NCI-H82 treated with DMSO at 0.1 percent for 48 hours (cell line): Measurements from ENCODE around the gene NFKBIL1.

Source experiments
- DNase-seq: peaks from one replicate; lab custom pipeline; 2025; ENCODE audit not compliant: unreplicated experiment; lab: John Stamatoyannopoulos, UW

The NFKBIL1 gene

GRCh38 chr6:31559958-31560696 is 12.7 kb downstream of the NFKBIL1 start:
- no peak for DNase-seq

- no peak for DNase-seq
Measured at GRCh38 chr6:31560697-31561058, 13.3 kb downstream of the NFKBIL1 start.

GRCh38 chr6:31567531-31568370 is 20.3 kb downstream of the NFKBIL1 start:
- no peak for DNase-seq

- DNase-seq: no peak
Measured at GRCh38 chr6:31568537-31568961, 21.1 kb downstream of the NFKBIL1 start.

GRCh38 chr6:31569861-31570536 is 22.6 kb downstream of the NFKBIL1 start:
- DNase-seq: no peak

DNA sequence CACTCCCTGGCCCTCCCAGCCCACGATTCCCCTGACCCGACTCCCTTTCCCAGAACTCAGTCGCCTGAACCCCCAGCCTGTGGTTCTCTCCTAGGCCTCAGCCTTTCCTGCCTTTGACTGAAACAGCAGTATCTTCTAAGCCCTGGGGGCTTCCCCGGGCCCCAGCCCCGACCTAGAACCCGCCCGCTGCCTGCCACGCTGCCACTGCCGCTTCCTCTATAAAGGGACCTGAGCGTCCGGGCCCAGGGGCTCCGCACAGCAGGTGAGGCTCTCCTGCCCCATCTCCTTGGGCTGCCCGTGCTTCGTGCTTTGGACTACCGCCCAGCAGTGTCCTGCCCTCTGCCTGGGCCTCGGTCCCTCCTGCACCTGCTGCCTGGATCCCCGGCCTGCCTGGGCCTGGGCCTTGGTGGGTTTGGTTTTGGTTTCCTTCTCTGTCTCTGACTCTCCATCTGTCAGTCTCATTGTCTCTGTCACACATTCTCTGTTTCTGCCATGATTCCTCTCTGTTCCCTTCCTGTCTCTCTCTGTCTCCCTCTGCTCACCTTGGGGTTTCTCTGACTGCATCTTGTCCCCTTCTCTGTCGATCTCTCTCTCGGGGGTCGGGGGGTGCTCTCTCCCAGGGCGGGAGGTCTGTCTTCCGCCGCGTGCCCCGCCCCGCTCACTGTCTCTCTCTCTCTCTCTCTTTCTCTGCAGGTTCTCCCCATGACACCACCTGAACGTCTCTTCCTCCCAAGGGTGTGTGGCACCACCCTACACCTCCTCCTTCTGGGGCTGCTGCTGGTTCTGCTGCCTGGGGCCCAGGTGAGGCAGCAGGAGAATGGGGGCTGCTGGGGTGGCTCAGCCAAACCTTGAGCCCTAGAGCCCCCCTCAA is 24.9 kb downstream of the NFKBIL1 start, which contains the start of gene LTA:
Gene LTA (plus strand): TSS at position 249 of the 871 bp plus-strand sequence. CDS start 454 bp downstream, at position 703.
- no peak for DNase-seq

GRCh38 chr6:31573239-31574105 is 26.1 kb downstream of the NFKBIL1 start:
- no peak for DNase-seq

GRCh38 chr6:31574106-31575061 is 27.0 kb downstream of the NFKBIL1 start:
- DNase-seq: no peak

DNA sequence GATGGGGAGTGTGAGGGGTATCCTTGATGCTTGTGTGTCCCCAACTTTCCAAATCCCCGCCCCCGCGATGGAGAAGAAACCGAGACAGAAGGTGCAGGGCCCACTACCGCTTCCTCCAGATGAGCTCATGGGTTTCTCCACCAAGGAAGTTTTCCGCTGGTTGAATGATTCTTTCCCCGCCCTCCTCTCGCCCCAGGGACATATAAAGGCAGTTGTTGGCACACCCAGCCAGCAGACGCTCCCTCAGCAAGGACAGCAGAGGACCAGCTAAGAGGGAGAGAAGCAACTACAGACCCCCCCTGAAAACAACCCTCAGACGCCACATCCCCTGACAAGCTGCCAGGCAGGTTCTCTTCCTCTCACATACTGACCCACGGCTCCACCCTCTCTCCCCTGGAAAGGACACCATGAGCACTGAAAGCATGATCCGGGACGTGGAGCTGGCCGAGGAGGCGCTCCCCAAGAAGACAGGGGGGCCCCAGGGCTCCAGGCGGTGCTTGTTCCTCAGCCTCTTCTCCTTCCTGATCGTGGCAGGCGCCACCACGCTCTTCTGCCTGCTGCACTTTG is 28.0 kb downstream of the NFKBIL1 start, which contains the start of gene TNF:
Gene TNF (plus strand): TSS at position 231 of the 567 bp plus-strand sequence. CDS start 177 bp downstream, at position 408.
- DNase-seq: no peak

- DNase-seq: no peak
Measured at GRCh38 chr6:31575952-31576685, 28.7 kb downstream of the NFKBIL1 start.

- no peak for DNase-seq
Measured at GRCh38 chr6:31576897-31577578, 29.6 kb downstream of the NFKBIL1 start.

DNA sequence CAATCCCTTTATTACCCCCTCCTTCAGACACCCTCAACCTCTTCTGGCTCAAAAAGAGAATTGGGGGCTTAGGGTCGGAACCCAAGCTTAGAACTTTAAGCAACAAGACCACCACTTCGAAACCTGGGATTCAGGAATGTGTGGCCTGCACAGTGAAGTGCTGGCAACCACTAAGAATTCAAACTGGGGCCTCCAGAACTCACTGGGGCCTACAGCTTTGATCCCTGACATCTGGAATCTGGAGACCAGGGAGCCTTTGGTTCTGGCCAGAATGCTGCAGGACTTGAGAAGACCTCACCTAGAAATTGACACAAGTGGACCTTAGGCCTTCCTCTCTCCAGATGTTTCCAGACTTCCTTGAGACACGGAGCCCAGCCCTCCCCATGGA is 30.2 kb downstream of the NFKBIL1 start:
- no peak for DNase-seq

DNA sequence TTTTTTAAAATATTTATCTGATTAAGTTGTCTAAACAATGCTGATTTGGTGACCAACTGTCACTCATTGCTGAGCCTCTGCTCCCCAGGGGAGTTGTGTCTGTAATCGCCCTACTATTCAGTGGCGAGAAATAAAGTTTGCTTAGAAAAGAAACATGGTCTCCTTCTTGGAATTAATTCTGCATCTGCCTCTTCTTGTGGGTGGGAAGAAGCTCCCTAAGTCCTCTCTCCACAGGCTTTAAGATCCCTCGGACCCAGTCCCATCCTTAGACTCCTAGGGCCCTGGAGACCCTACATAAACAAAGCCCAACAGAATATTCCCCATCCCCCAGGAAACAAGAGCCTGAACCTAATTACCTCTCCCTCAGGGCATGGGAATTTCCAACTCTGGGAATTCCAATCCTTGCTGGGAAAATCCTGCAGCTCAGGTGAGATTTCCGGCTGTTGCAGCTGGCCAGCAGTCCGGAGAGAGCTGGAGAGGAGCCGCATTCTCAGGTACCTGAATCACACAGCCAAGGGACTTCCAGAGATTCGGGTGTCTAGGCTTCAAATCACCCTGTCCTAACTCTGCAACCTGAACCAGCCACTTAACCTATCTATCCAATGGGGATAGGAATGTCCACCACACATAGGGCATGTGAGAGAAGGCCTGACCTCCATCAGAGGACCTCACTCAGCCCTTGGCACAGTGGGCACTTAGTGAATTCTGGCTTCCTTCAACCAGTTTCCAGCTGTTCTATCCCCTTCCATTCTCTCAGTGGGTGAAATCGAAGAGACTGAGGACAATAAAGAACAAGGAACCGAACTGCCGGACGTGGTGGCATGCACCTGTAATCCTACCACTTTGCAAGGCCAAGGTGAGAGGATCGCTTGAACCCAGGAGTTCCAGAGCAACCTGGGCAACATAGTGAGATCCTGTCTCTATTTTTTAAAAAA is 31.0 kb downstream of the NFKBIL1 start:
- DNase-seq: no peak

DNA sequence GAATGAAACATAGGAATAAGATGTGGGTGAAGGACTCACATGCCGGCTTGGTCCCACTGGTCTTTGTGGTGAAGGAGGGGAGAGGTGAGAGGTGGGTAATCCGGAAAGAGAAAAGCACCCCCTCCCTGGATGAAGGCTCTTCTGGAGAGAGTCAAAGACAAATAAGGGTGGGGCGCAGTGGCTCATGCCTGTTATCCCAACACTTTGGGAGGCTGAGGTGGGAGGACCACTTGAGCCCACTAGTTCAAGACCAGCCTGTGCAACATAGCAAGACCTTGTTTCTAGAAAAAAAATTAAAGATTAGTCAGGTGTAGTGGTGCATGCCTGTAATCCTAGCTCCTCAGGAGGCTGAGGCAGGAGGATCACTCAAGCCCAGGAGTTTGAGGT is 31.7 kb downstream of the NFKBIL1 start:
- no peak for DNase-seq

GRCh38 chr6:31579546-31580437 is 32.4 kb downstream of the NFKBIL1 start:
- no peak for DNase-seq
